GOT3 (cell line): Measurements from ENCODE around the gene TBC1D4.
"Not testable (repeated sequence)": the region's sequence is repeated elsewhere in the genome, so short reads cannot be mapped to it uniquely, and the experiment has no call there.

Experiments used
- DNase-seq: peaks from one replicate; lab custom pipeline; 2025; ENCODE audit warnings: mixed read lengths; lab: John Stamatoyannopoulos, UW

TBC1D4 gene

GRCh38 chr13:75319254-75319653, 162.7 kb downstream of the TBC1D4 start:
- no peak for DNase-seq

DNA sequence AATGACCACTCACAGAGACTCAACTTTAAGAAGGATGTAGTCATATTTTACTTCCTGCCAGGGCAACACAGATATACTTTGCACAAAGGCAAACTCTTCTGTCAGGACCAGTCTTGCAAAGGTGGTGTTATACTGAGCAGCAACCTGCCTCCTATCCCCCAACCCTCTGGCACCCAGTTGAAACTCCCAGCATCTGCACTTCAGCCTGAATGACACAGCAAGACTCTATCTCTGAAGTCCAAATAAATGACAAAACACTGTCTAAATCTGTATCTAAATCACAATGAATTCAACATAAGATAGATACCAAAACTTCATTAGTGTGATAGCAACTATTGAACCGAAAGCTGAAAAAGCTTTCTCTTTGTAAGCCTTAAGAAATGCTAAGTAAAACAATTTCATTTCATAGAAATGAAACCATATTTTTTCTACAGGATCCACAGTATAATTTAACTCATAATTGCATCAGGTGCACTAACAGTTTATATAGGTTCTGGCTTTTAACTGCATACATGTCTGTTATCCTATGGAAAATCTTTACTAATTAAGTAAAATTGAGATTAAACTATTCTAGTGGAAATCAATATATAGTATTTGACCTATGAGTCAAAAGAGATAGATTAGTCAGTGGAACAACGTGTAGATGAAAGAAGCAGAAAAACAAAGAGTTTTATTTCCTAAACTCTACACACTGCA, 163.7 kb downstream of the TBC1D4 start:
- no peak for DNase-seq

GRCh38 chr13:75316427-75316826, 165.5 kb downstream of the TBC1D4 start:
- no peak for DNase-seq

- DNase-seq, result no peak
These were observed 169.0 kb downstream of the TBC1D4 start for GRCh38 chr13:75312884-75313520.

GRCh38 chr13:75309981-75310580, 171.9 kb downstream of the TBC1D4 start:
- DNase-seq, result no peak

DNA sequence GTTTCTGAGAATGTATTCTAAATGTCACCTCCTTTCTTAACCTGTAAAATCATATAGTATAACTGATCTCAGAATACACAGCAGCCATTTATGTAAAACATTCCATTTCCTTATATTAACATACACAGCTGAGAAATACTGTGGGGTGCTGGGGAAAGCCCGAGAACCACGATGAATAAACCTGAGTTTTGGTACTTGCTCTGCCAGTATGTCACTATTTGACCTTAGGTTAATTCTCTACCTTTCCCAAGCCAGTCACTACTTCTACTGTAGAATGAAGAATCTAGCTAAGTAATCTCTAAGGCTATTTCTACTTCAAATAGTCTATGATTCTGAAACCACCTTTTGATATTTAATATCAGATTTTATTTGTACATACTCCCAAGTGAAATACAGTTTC, 173.7 kb downstream of the TBC1D4 start:
- DNase-seq, result no peak

DNA sequence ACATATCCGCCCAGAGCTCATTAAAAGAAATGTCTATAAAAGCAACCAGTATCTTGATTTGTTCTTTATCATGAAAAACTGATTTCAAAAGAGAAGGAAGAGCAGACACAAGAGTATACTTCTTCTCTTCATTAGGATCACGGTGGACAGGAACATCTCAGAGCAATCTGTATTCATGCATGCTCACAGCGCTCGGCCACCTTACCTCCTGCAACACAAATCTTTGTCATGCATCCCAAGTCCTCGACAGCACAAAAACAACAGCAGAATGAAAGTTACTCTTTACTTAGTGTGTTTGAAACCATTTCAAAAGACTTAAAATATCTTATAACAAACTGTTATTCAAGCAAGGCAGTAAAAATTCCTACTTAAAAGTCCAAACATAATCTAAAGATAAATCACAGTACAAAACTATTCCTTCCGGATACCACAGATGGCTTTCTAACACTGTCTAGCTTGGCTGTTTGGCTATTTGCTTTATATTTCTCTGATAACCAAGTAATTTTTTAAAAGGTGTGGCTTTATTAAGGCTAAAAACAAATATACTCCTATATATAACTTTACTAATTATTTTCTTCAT, 174.5 kb downstream of the TBC1D4 start:
- no peak for DNase-seq

- not testable (repeated sequence) for DNase-seq
These were observed 175.0 kb downstream of the TBC1D4 start for GRCh38 chr13:75306967-75307366.

DNA sequence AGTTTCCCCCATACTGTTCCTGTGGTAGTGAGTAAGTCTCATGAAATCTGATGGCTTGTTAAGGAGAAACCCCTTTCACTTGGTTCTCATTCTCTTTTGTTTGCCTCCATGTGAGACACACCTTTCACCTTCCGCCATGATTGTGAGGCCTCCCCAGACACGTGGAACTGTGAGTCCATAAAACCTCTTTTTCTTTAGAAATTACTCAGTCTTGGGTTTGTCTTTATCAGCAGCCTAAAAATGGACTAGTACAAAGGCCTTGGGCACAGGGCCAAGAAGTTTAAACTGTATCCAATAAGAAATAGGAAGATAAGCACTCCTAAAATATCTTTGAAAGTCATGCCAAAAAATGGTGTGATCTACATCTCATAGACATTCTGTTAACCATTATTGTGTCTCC, 176.9 kb downstream of the TBC1D4 start:
- no peak for DNase-seq

- DNase-seq, result no peak
These were observed 178.7 kb downstream of the TBC1D4 start for GRCh38 chr13:75303263-75303662.

- no peak for DNase-seq
These were observed 179.8 kb downstream of the TBC1D4 start for GRCh38 chr13:75302071-75302698.

- DNase-seq, result no peak
These were observed 181.8 kb downstream of the TBC1D4 start for GRCh38 chr13:75299913-75300862.

- no peak for DNase-seq
These were observed 182.7 kb downstream of the TBC1D4 start for GRCh38 chr13:75299246-75299645.

- no peak for DNase-seq
These were observed 185.3 kb downstream of the TBC1D4 start for GRCh38 chr13:75296641-75297040.

- no peak for DNase-seq
These were observed 186.8 kb downstream of the TBC1D4 start for GRCh38 chr13:75295201-75295600.

- DNase-seq, result no peak
These were observed 187.9 kb downstream of the TBC1D4 start for GRCh38 chr13:75294110-75294509.

GRCh38 chr13:75285310-75285709, 196.7 kb downstream of the TBC1D4 start:
- DNase-seq, result no peak

DNA sequence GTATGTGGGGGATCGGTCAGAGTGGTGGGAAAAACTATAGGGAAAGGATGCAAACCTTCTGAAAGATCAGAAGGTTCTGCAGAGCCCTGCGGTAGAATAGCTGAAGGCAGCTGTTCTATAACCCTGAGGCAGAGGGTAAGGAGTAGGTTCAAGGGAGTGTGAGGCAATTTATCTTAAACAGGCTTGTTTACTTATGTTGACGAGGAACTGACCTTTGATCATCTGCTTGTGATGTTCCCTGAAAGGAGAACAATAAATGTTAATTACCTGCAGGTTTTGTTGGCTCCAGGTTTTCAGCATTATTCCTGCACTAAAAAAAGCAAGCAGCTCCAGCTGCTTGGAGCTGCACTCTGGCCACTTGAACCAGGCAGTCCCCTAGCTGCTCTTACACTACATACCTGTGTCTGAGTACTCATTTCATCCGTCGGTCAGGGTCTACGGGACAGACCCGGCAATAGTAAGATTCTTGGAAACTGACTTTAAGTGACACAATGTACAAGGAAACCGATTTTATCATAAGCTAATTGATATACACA, 202.1 kb downstream of the TBC1D4 start:
- DNase-seq, result no peak

- DNase-seq, result not testable (repeated sequence)
These were observed 208.3 kb downstream of the TBC1D4 start for GRCh38 chr13:75273695-75274094.

- no peak for DNase-seq
These were observed 210.1 kb downstream of the TBC1D4 start for GRCh38 chr13:75271846-75272245.

- not testable (repeated sequence) for DNase-seq
These were observed 213.5 kb downstream of the TBC1D4 start for GRCh38 chr13:75268481-75268880.
